Neural crest cell (in vitro differentiated cells): ENCODE data around the gene CDH23. TPM values are rescaled to one million over a fixed set of nuclear protein-coding genes. Genes with fewer than 3 reads are reported as not detected.

Source experiments
- DNase-seq: peaks from one replicate; pipeline ENCODE4 v3.0.0; 2021; ENCODE audit warnings: low read depth, mixed read lengths, low spot score
- H3K27ac Mint-ChIP-seq: one replicate; pipeline ENCODE4 v1.8.0; 2021; ENCODE audit warnings: mild to moderate bottlenecking, mixed read lengths; ENCODE audit not compliant: unreplicated experiment
- H3K27me3 Mint-ChIP-seq: 2 replicates; pipeline ENCODE4 v1.8.0; 2021; ENCODE audit warnings: low read depth, mild to moderate bottlenecking, mixed read lengths
- H3K36me3 Mint-ChIP-seq: 2 replicates; pipeline ENCODE4 v1.8.0; 2021; ENCODE audit warnings: low read depth, mild to moderate bottlenecking, mixed read lengths
- H3K4me1 Mint-ChIP-seq: 2 replicates; pipeline ENCODE4 v1.8.0; 2021; ENCODE audit warnings: mixed read lengths
- H3K4me3 Mint-ChIP-seq: one replicate; pipeline ENCODE4 v1.8.0; 2021; ENCODE audit warnings: mild to moderate bottlenecking, mixed read lengths
- H3K9me3 Mint-ChIP-seq: 2 replicates; pipeline ENCODE4 v1.8.0; 2021; ENCODE audit warnings: mixed read lengths
- CTCF ChIP-seq: fragments of 200-600 bp; sonication (generic); conservative IDR thresholded peaks from 2 replicates; pipeline ENCODE4 v1.5.0; 2021; ENCODE audit warnings: antibody characterized with exemption, mild to moderate bottlenecking
- total RNA-seq: library from RNA; stranded (reverse); gene quantifications from 2 replicates; pipeline ENCODE4 v1.2.1, GENCODE V29; 2021

CDH23 gene
- total RNA-seq, 1 donor from 2014 or later = 2.6 TPM

DNA sequence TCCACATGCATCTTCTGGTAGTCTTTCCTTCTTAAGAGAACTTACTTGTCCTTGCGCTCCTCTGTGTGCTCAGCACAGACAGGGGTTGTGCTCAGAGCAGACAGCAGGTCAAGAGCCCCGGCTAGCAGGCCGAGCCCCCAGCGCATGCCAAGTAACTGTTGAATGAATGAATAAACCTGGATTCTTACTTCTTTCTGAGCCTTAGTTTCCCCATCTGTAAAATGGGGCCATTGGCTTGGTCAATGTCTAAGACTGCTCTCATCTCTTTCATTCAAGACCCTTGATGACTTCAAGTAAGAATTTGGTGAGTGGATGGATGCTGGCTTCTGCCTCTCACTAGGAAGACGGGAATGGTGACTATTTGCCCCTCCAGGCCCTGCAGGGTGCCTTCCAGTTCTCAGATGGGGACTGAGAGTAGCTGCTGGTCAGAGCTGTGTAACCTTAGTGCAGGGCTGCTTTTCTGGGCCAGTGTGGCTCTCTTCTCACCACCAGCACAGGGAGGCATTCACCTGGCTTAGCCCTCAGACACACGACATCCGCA, 78.1 kb downstream of the CDH23 start:
- Mint-ChIP-seq H3K27ac (no peak overlapping the region), H3K9me3 (no peaks in the 10 kb centered on the region), H3K4me1 (peaks cover 4% of the 10 kb centered on the region), H3K36me3 (no peaks in the 10 kb centered on the region), H3K4me3 (no peak overlapping the region), H3K27me3 (peaks cover 4% of the 10 kb centered on the region)
- DNase-seq = no peak
- TF ChIP-seq CTCF = no peak

- H3K36me3 Mint-ChIP-seq = no peaks in the 10 kb centered on the region
- no peaks in the 10 kb centered on the region for H3K9me3 Mint-ChIP-seq
- DNase-seq = no peak
- TF ChIP-seq CTCF = no peak
- peaks cover 6% of the 10 kb centered on the region for H3K27me3 Mint-ChIP-seq
- peaks cover 4% of the 10 kb centered on the region for H3K4me1 Mint-ChIP-seq
- H3K4me3 Mint-ChIP-seq = no peak overlapping the region
- no peak overlapping the region for H3K27ac Mint-ChIP-seq
Observed at GRCh38 chr10:71475243-71475871, 78.6 kb downstream of the CDH23 start.

- no peaks in the 10 kb centered on the region for H3K36me3 Mint-ChIP-seq
Observed at GRCh38 chr10:71476228-71477011, 79.7 kb downstream of the CDH23 start.

GRCh38 chr10:71478173-71478572, 81.5 kb downstream of the CDH23 start:
- peaks cover 4% of the 10 kb centered on the region for H3K4me1 Mint-ChIP-seq
- H3K36me3 Mint-ChIP-seq = no peaks in the 10 kb centered on the region

More at GRCh38 chr10:71476228-71477011, 79.7 kb downstream of the CDH23 start:
- Mint-ChIP-seq H3K4me1 (peaks cover 4% of the 10 kb centered on the region), H3K9me3 (no peaks in the 10 kb centered on the region), H3K27me3 (peaks cover 10% of the 10 kb centered on the region), H3K27ac (no peak overlapping the region), H3K4me3 (no peak overlapping the region)
- DNase-seq = no peak
- no peak for TF ChIP-seq CTCF

More at GRCh38 chr10:71478173-71478572, 81.5 kb downstream of the CDH23 start:
- no peak for TF ChIP-seq CTCF
- DNase-seq = no peak
- H3K27ac Mint-ChIP-seq = no peak overlapping the region
- no peaks in the 10 kb centered on the region for H3K9me3 Mint-ChIP-seq
- no peak overlapping the region for H3K4me3 Mint-ChIP-seq
- peaks cover 13% of the 10 kb centered on the region for H3K27me3 Mint-ChIP-seq
